GM19035 (cell line): ENCODE results near the gene SYVN1.

Experiments used
- ATAC-seq: cut with Tn5 transposase; IDR thresholded peaks from one replicate; pipeline ENCODE4 v1.9.1; 2021; ENCODE audit not compliant: unreplicated experiment

SYVN1 gene

GRCh38 chr11:65089621-65090020 lies 44.7 kb downstream of the SYVN1 start:
- no peak for ATAC-seq

GRCh38 chr11:65087827-65088226 lies 46.5 kb downstream of the SYVN1 start:
- no peak for ATAC-seq

- ATAC-seq, result no peak
Observed at GRCh38 chr11:65087216-65087615, 47.1 kb downstream of the SYVN1 start.

GRCh38 chr11:65086809-65087208 lies 47.5 kb downstream of the SYVN1 start:
- no peak for ATAC-seq

GRCh38 chr11:65085446-65085845 lies 48.9 kb downstream of the SYVN1 start:
- no peak for ATAC-seq

GRCh38 chr11:65084598-65085375 lies 49.5 kb downstream of the SYVN1 start:
- peak; percentile 6 for ATAC-seq

GRCh38 chr11:65083834-65084597 lies 50.3 kb downstream of the SYVN1 start, which contains the start of the genes CDCA5 and ZFPL1:
CDCA5 (minus strand) TSS chr11:65084040; CDS start chr11:65083978, 62 bp downstream.
ZFPL1 (plus strand) TSS chr11:65084222; CDS start chr11:65084699, 477 bp downstream.
- ATAC-seq, result peak; percentile 88

GRCh38 chr11:65083134-65083833 lies 51.0 kb downstream of the SYVN1 start:
- ATAC-seq, result peak; percentile 18

GRCh38 chr11:65078786-65079342 lies 55.5 kb downstream of the SYVN1 start:
- ATAC-seq, result no peak

GRCh38 chr11:65078151-65078550 lies 56.2 kb downstream of the SYVN1 start:
- no peak for ATAC-seq

- no peak for ATAC-seq
Observed at GRCh38 chr11:65077451-65077850, 56.9 kb downstream of the SYVN1 start.
